GM23248 (cell line): ENCODE data around the gene LRRC61.

Experiments used
- EZH2 ChIP-seq: fragments of 200-600 bp; sonication (generic); IDR thresholded peaks from 2 replicates; pipeline ENCODE4 v1.6.1; 2018; ENCODE audit warnings: antibody characterized with exemption, mild to moderate bottlenecking; ENCODE audit not compliant: insufficient read depth, poor library complexity, severe bottlenecking
- EZH2phosphoT487 ChIP-seq: fragments of 200-600 bp; sonication (generic); IDR thresholded peaks from 2 replicates; pipeline ENCODE4 v1.6.1; 2018; ENCODE audit warnings: antibody characterized with exemption, moderate library complexity, mild to moderate bottlenecking, low read depth; ENCODE audit not compliant: insufficient read depth

DNA sequence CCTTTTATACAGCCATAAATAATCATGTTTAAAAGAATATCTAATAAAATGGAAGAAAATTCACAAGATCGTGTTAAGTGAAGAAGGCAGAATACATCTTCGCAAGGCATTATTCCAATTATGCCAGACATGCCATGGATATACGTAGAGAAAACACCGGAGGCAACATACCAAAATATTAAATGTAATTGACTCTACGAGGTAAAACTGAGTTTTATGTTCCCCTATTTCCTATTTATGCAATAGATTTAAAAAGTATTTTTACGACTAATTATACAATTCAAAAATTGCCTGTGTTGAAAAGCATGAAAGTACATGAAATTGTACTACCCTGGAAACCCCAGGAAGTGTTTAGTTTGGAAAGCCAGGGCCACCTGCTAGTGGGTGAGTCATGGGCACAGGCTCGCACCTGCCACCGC, 44.5 kb downstream of the LRRC61 start:
- TF ChIP-seq EZH2 (no peak), EZH2phosphoT487 (no peak)
